ENCODE measurements around the gene SUPT7L.

Gene SUPT7L, protein sequence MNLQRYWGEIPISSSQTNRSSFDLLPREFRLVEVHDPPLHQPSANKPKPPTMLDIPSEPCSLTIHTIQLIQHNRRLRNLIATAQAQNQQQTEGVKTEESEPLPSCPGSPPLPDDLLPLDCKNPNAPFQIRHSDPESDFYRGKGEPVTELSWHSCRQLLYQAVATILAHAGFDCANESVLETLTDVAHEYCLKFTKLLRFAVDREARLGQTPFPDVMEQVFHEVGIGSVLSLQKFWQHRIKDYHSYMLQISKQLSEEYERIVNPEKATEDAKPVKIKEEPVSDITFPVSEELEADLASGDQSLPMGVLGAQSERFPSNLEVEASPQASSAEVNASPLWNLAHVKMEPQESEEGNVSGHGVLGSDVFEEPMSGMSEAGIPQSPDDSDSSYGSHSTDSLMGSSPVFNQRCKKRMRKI

DNA sequence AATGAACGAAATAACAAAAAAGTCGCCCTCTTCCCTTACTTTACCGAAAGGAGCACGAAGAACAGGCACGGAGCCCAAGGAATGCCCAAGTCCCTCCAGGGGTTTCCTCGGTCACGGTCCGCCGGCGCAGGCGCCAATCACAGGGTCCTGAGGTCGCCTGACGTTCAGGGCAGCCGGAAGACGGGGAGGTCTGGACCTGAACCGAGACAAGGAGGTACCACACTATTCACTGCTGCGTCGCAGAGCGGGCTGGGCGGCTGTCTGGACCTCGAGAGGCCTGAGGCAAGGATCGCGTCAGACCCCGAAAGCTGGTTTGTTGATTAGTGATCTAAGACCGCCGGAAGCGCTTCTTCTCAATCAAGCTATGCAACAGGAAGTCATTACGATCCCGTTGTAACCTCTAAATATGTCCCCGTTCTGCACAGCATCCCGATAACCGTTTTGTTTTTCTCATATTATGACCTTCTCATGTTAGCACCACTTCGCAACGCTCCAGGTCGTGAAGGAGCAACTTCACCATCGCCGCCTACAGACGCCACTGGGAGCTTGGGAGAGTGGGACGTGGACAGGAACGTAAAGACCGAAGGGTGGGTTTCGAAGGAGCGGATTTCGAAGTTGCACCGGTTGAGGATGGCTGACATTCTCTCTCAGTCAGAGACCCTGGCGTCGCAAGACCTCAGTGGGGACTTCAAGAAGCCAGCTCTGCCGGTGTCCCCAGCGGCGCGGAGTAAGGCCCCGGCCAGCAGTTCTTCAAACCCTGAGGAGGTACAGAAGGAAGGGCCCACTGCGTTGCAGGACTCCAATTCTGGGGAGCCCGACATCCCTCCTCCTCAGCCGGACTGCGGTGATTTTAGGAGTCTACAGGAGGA, at the start of gene SUPT7L, which contains the start of gene SLC4A1AP:
Gene SUPT7L, minus strand, starts transcription at position 330 of the 869 bp plus-strand sequence. CDS start 1,422 bp downstream, outside the sequence.
Gene SLC4A1AP, plus strand, starts transcription at position 605 of the 869 bp plus-strand sequence. Its CDS starts 26 bp downstream, at position 631.
- DNase-seq: peak; percentile 60 to 82
- H3K4me1 ChIP-seq: peaks cover 0 to 43% (median 21%) of the 10 kb centered on the region in 4 donors
- no peaks in the 10 kb centered on the region for H3K9me3 ChIP-seq
- peaks cover 45 to 49% (median 48%) of the 10 kb centered on the region in 3 donors for H3K36me3 ChIP-seq
- peak within 1 kb of the TSS; percentile 87 to 95 for H3K27ac ChIP-seq
- intact Hi-C loops (cut with DNase I; ENCODE audit: low total_unique reads): no loop called here
- TF ChIP-seq, protein P1, sequence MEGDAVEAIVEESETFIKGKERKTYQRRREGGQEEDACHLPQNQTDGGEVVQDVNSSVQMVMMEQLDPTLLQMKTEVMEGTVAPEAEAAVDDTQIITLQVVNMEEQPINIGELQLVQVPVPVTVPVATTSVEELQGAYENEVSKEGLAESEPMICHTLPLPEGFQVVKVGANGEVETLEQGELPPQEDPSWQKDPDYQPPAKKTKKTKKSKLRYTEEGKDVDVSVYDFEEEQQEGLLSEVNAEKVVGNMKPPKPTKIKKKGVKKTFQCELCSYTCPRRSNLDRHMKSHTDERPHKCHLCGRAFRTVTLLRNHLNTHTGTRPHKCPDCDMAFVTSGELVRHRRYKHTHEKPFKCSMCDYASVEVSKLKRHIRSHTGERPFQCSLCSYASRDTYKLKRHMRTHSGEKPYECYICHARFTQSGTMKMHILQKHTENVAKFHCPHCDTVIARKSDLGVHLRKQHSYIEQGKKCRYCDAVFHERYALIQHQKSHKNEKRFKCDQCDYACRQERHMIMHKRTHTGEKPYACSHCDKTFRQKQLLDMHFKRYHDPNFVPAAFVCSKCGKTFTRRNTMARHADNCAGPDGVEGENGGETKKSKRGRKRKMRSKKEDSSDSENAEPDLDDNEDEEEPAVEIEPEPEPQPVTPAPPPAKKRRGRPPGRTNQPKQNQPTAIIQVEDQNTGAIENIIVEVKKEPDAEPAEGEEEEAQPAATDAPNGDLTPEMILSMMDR (IDR thresholded peaks at IDR 0.05): no peak
- H3K4me3 ChIP-seq: peak within 1 kb of the TSS; percentile 72 to 92
- H3K27me3 ChIP-seq: no peaks in the 10 kb centered on the region

- Histone ChIP-seq H3K36me3 (no peaks in the 10 kb centered on the region), H3K27me3 (no peaks in the 10 kb centered on the region), H3K4me1 (peaks cover 3 to 78% (median 34%) of the 10 kb centered on the region in 4 donors), H3K27ac (peak overlapping the region; percentile 94 to 95), H3K9me3 (no peaks in the 10 kb centered on the region), H3K4me3 (no peak overlapping the region)
- DNase-seq: no peak
- intact Hi-C loops (cut with DNase I; ENCODE audit: low total_unique reads): no loop called here
- TF ChIP-seq, protein P1 (IDR thresholded peaks at IDR 0.05): no peak
Observed at GRCh38 chr2:27713201-27713600, 49.8 kb upstream of the SUPT7L start.

GRCh38 chr2:27712522-27712921, 49.1 kb upstream of the SUPT7L start:
- no peak for DNase-seq
- H3K27ac ChIP-seq: peak overlapping the region; percentile 94 to 97
- H3K9me3 ChIP-seq: no peaks in the 10 kb centered on the region
- no peaks in the 10 kb centered on the region for H3K27me3 ChIP-seq
- no peak overlapping the region for H3K4me3 ChIP-seq
- intact Hi-C loops (cut with DNase I; ENCODE audit: low total_unique reads): no loop called here
- no peaks in the 10 kb centered on the region for H3K36me3 ChIP-seq
- TF ChIP-seq, protein P1 (IDR thresholded peaks at IDR 0.05): no peak
- peaks cover 4 to 84% (median 38%) of the 10 kb centered on the region in 4 donors for H3K4me1 ChIP-seq

DNA sequence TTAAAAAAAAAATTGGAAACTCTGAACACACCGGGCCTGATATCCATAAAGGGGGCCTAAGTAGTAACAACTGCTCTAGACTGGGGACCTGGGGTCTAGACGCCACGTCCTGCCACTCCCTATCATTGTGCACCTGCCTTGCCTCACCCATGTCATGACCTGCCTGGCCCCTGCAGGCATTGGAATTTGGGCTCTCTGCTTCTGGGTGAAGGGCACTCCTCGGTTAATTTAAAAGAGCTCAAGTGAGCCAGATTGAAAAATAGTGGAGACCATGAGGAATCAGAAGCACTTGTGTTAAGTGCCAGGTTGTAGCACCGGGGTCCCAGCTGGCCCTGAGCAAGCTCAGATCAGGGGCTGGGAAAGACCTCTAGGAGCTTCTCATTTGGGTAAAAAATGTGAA, 48.4 kb upstream of the SUPT7L start:
- TF ChIP-seq, protein P1 (IDR thresholded peaks at IDR 0.05): no peak
- DNase-seq: no peak
- H3K4me1 ChIP-seq: peaks cover 4 to 85% (median 44%) of the 10 kb centered on the region in 4 donors
- H3K9me3 ChIP-seq: no peaks in the 10 kb centered on the region
- H3K27me3 ChIP-seq: no peaks in the 10 kb centered on the region
- no peak overlapping the region for H3K4me3 ChIP-seq
- no peaks in the 10 kb centered on the region for H3K36me3 ChIP-seq
- peak overlapping the region; percentile 94 to 97 for H3K27ac ChIP-seq
- intact Hi-C loops (cut with DNase I; ENCODE audit: low total_unique reads): no loop called here

DNA sequence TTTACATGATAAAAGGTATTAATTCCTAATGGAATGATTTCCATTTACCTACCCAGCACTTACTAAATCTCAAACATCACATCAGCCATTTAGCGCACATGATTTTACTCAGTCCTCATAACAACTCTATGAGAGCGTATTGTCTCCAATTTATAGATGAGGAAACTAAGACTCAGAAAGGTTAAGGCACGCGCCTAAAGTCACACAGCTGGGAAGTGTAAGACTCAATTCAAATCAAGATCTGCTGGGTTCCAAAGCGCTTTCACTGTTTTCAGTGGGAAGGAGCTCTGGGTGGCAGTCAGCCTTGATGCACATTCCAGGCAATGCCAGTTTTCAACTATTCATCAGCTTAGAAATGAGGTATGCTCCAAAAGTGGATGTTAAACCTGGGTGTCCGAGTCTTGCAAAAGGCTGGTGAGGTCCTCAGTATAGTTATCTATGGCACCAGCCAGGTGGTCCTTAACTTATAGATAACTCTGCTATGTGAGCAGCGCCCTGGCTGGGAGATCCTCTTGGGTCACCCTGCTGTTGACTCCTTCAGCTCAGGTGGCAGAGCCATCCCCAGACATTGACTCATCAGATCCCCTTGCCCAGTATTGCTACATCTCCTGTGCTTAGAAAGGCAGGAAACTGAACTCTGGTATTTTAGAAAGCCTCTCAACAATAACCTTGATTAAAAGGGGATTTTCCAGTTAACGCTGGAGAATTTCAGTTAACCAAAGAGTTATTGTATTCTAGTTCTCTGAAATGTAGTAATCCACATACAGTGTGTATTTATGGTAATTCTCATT, 47.4 kb upstream of the SUPT7L start:
- intact Hi-C loops (cut with DNase I; ENCODE audit: low total_unique reads): no loop called here
- Histone ChIP-seq H3K36me3 (no peaks in the 10 kb centered on the region), H3K27ac (peak overlapping the region; percentile 94 to 97), H3K27me3 (no peaks in the 10 kb centered on the region), H3K4me3 (no peak overlapping the region), H3K9me3 (no peaks in the 10 kb centered on the region), H3K4me1 (peaks cover 4 to 83% (median 44%) of the 10 kb centered on the region in 4 donors)
- no peak for DNase-seq
- TF ChIP-seq, protein P1 (IDR thresholded peaks at IDR 0.05): no peak
